Ovary (tissue), 9 donors: ENCODE measurements around the gene KIF5A. TPM values are rescaled to one million over a fixed set of nuclear protein-coding genes. Genes with fewer than 3 reads are reported as not detected.
A peak's percentile ranks its signal among the peaks of the same experiment; 100 is the strongest.

Experiments
- microRNA counts: library from miRNA; unstranded; fragments of <30 nt; microRNA quantifications from one replicate; lab custom pipeline; 2016
- microRNA-seq, 3 donors: library from miRNA; unstranded; fragments of <30 nt; microRNA quantifications; one replicate each; pipeline versions ENCODE4 to v1.2.0, GENCODE V29; 2019 to 2020
- polyA plus RNA-seq, 2 donors: library from polyadenylated mRNA; stranded (reverse); fragments of 200-250 nt in 1 of 2; fragments of 350-450 nt in 1 of 2; fragmentation: Illumina TruSeq in 1 of 2; extraction: RNeasy Lipid Tissue Mini Kit (QIAGEN cat#74804) in 1 of 2; gene quantifications; one replicate each; pipeline ENCODE4 v1.2.3, GENCODE V29; 2013 to 2014
- small RNA-seq: library from RNA; depleted of rRNA; stranded (forward); fragments of <200 nt; gene quantifications from one replicate; pipeline ENCODE3, GENCODE V24; 2016
- total RNA-seq, 7 donors: library from RNA; depleted of rRNA in 2 of 7; stranded (reverse); fragments of >200 nt in 2 of 7; fragmentation: NEBNext Ultra II Directional in 3 of 7; extraction: Animal tissue kit (Norgen Biotek cat#: 25700) in 3 of 7; gene quantifications; one replicate each; pipeline versions ENCODE4 v1.1.0 to v1.2.4, GENCODE V29; 2016 to 2023
- donor health status: DM: no; HTN: no; CAD: no; lungs with moderate emphysema.
- donor health status: DM: no; HTN: no; CAD: no.
- donor health status: Bipolar disorder and iron deficiency.
- donor health status: DM: yes; HTN: yes; CAD: no.
- donor health status: DM: no; HTN: no; CAD: no.
- donor health status: DM: yes; HTN: yes; CAD: no.

The KIF5A gene
- total and polyA plus RNA-seq, 9 donors = 0.08 to 0.48 (median 0.30) TPM; not detected in 1

MicroRNAs encoded within 50 kb of the gene (microRNA counts, 767-probe panel; counts per million panel counts)
- 530 counts per million, percentile 78 among the panel's probes with 10 or more counts for microRNA hsa-miR-616-3p (lab: Ali Mortazavi, UCI)

Small RNA genes lying within 50 kb of the gene (microRNA-seq; reads per million reads assigned to microRNA genes)
- gene MIR616 = 0 to 0.95 (median 0.36) reads per million in 3 donors
- 0 reads per million in 3 donors for gene MIR6758

Small RNA genes lying within 50 kb of the gene (small RNA-seq; reads per million reads assigned to genes)
- gene MIR616 = not detected

Other genes starting within 250 kb of the KIF5A start
- gene R3HDM2, start 119.0 kb upstream of the KIF5A start, total RNA-seq = 10 to 100 TPM; 24.3 to 81.4 (median 65.6) TPM
- 10 to 100 TPM; 33.5 to 66.9 TPM for gene R3HDM2, start 119.0 kb upstream of the KIF5A start, polyA plus RNA-seq
- under 1 TPM in 2 of 7 donors, not detected in 5; 0.12 to 0.27 TPM for gene INHBC, start 115.3 kb upstream of the KIF5A start, total RNA-seq
- under 1 TPM; 0.07 to 0.12 TPM for gene INHBC, start 115.3 kb upstream of the KIF5A start, polyA plus RNA-seq
- not detected for gene INHBE, start 94.7 kb upstream of the KIF5A start, total RNA-seq
- not detected for gene INHBE, start 94.7 kb upstream of the KIF5A start, polyA plus RNA-seq
- gene GLI1, start 90.3 kb upstream of the KIF5A start, total RNA-seq = 1 to 10 TPM in 2 of 7 donors, under 1 TPM in 4, not detected in 1; 0.48 to 4.1 (median 0.74) TPM
- gene GLI1, start 90.3 kb upstream of the KIF5A start, polyA plus RNA-seq = 1 to 10 TPM; 2.2 to 4.1 TPM
- 1 to 10 TPM; 2.7 to 8.0 (median 4.2) TPM for gene ARHGAP9, start 70.2 kb upstream of the KIF5A start, total RNA-seq
- gene ARHGAP9, start 70.2 kb upstream of the KIF5A start, polyA plus RNA-seq = 1 to 10 TPM; 2.6 to 9.5 TPM
- gene MARS1, start 62.0 kb upstream of the KIF5A start, total RNA-seq = 100 to 1,000 TPM in 2 of 7 donors, 10 to 100 TPM in 5; 21.1 to 479 (median 66.4) TPM
- gene MARS1, start 62.0 kb upstream of the KIF5A start, polyA plus RNA-seq = 10 to 100 TPM; 30.8 to 87.4 TPM
- gene DDIT3, start 29.5 kb upstream of the KIF5A start, total RNA-seq = 10 to 100 TPM; 22.1 to 84.9 (median 29.2) TPM
- gene DDIT3, start 29.5 kb upstream of the KIF5A start, polyA plus RNA-seq = 10 to 100 TPM; 34.9 to 62.1 TPM
- 100 to 1,000 TPM in 2 of 7 donors, 10 to 100 TPM in 5; 25.2 to 122 (median 79.7) TPM for gene MBD6, start 27.2 kb upstream of the KIF5A start, total RNA-seq
- gene MBD6, start 27.2 kb upstream of the KIF5A start, polyA plus RNA-seq = 10 to 100 TPM; 18.1 to 35.0 TPM
- 100 to 1,000 TPM in 1 of 7 donors, 10 to 100 TPM in 6; 70.7 to 100 (median 97.4) TPM for gene DCTN2, start 2.9 kb upstream of the KIF5A start, total RNA-seq
- 100 to 1,000 TPM; 128 to 226 TPM for gene DCTN2, start 2.9 kb upstream of the KIF5A start, polyA plus RNA-seq
- gene PIP4K2C, start 41.1 kb downstream of the KIF5A start, total RNA-seq = 10 to 100 TPM; 16.9 to 30.4 (median 21.2) TPM
- 10 to 100 TPM; 13.1 to 42.0 TPM for gene PIP4K2C, start 41.1 kb downstream of the KIF5A start, polyA plus RNA-seq
- 10 to 100 TPM; 50.0 to 75.2 (median 57.8) TPM for gene DTX3, start 54.8 kb downstream of the KIF5A start, total RNA-seq
- gene DTX3, start 54.8 kb downstream of the KIF5A start, polyA plus RNA-seq = 10 to 100 TPM; 37.9 to 56.2 TPM
- gene ARHGEF25, start 61.4 kb downstream of the KIF5A start, total RNA-seq = 10 to 100 TPM; 22.1 to 48.4 (median 37.1) TPM
- gene ARHGEF25, start 61.4 kb downstream of the KIF5A start, polyA plus RNA-seq = 10 to 100 TPM; 47.4 to 48.8 TPM
- gene B4GALNT1, start 83.2 kb downstream of the KIF5A start, total RNA-seq = 1 to 10 TPM in 1 of 7 donors, under 1 TPM in 6; 0.28 to 1.5 (median 0.56) TPM
- 1 to 10 TPM in 1 of 2 donors, under 1 TPM in 1; 0.22 to 1.3 TPM for gene B4GALNT1, start 83.2 kb downstream of the KIF5A start, polyA plus RNA-seq
- 100 to 1,000 TPM; 128 to 227 (median 200) TPM for gene OS9, start 144.1 kb downstream of the KIF5A start, total RNA-seq
- gene OS9, start 144.1 kb downstream of the KIF5A start, polyA plus RNA-seq = 100 to 1,000 TPM; 197 to 387 TPM
- gene AGAP2, start 188.7 kb downstream of the KIF5A start, total RNA-seq = under 1 TPM; 0.34 to 0.99 (median 0.60) TPM
- 1 to 10 TPM in 1 of 2 donors, under 1 TPM in 1; 0.33 to 1.3 TPM for gene AGAP2, start 188.7 kb downstream of the KIF5A start, polyA plus RNA-seq
- 10 to 100 TPM; 27.7 to 64.0 (median 32.5) TPM for gene TSPAN31, start 195.0 kb downstream of the KIF5A start, total RNA-seq
- 10 to 100 TPM; 44.0 to 63.7 TPM for gene TSPAN31, start 195.0 kb downstream of the KIF5A start, polyA plus RNA-seq
- gene CDK4, start 202.3 kb downstream of the KIF5A start, total RNA-seq = 100 to 1,000 TPM; 111 to 175 (median 122) TPM
- 100 to 1,000 TPM in 1 of 2 donors, 10 to 100 TPM in 1; 82.7 to 127 TPM for gene CDK4, start 202.3 kb downstream of the KIF5A start, polyA plus RNA-seq
- gene MARCHF9, start 205.1 kb downstream of the KIF5A start, total RNA-seq = 10 to 100 TPM in 1 of 7 donors, 1 to 10 TPM in 6; 5.0 to 15.2 (median 7.7) TPM
- gene MARCHF9, start 205.1 kb downstream of the KIF5A start, polyA plus RNA-seq = 1 to 10 TPM; 5.0 to 7.9 TPM
- gene CYP27B1, start 217.0 kb downstream of the KIF5A start, total RNA-seq = 1 to 10 TPM in 4 of 7 donors, under 1 TPM in 3; 0.12 to 2.5 (median 1.0) TPM
- under 1 TPM; 0.18 to 0.30 TPM for gene CYP27B1, start 217.0 kb downstream of the KIF5A start, polyA plus RNA-seq
- gene METTL1, start 222.1 kb downstream of the KIF5A start, total RNA-seq = 10 to 100 TPM in 6 of 7 donors, 1 to 10 TPM in 1; 5.7 to 48.6 (median 26.4) TPM
- 10 to 100 TPM; 10.6 to 29.3 TPM for gene METTL1, start 222.1 kb downstream of the KIF5A start, polyA plus RNA-seq
- gene EEF1AKMT3, start 222.6 kb downstream of the KIF5A start, total RNA-seq = 10 to 100 TPM; 11.0 to 18.0 (median 15.2) TPM
- gene EEF1AKMT3, start 222.6 kb downstream of the KIF5A start, polyA plus RNA-seq = 10 to 100 TPM; 10.4 to 15.0 TPM
- gene TSFM, start 232.7 kb downstream of the KIF5A start, total RNA-seq = 10 to 100 TPM; 13.2 to 23.0 (median 20.1) TPM
- gene TSFM, start 232.7 kb downstream of the KIF5A start, polyA plus RNA-seq = 10 to 100 TPM; 17.5 to 28.1 TPM